Measurements from ENCODE around the gene THOC6. TPM values are rescaled to one million over a fixed set of nuclear protein-coding genes. Genes with fewer than 3 reads are reported as not detected.

The THOC6 gene
- 10 to 100 TPM in 6 of 8 experiments, 1 to 10 TPM in 2; 6.8 to 32.1 (median 14.0) TPM for total RNA-seq

- H3K4me1 ChIP-seq (replicated peaks in 1 of 2) = peaks cover 25 to 33% of the 10 kb centered on the region in 2 donors
- H3K27ac ChIP-seq = peak within 1 kb of the TSS; percentile 92 to 93
- in situ Hi-C loops (cut with MboI; ENCODE audit: low pct_unique_long_range_greater_than_20kb in 2 of 9, low sequenced_read_pairs in 9 of 9, unreplicated experiment in 9 of 9) = no loop called here
- H3K4me3 ChIP-seq = peak within 1 kb of the TSS; percentile 66 to 87 (median 76)
- ATAC-seq (replicated peaks in 6 of 8) = peak; percentile 58 to 79 (median 64)
- 0% methylated on average over 4 to 10 of the region's 69 CpGs; no CpG with 5 or more reads in 7 of the 10 experiments for WGBS, 10 experiments
Observed at GRCh38 chr16:3023669-3024478, at the start of gene THOC6, which contains the start of gene HCFC1R1. THOC6 (plus strand) TSS chr16:3024035; CDS start chr16:3024327, 292 bp downstream. HCFC1R1 (minus strand) TSS chr16:3023942; CDS start chr16:3023941, 1 bp downstream.

DNA sequence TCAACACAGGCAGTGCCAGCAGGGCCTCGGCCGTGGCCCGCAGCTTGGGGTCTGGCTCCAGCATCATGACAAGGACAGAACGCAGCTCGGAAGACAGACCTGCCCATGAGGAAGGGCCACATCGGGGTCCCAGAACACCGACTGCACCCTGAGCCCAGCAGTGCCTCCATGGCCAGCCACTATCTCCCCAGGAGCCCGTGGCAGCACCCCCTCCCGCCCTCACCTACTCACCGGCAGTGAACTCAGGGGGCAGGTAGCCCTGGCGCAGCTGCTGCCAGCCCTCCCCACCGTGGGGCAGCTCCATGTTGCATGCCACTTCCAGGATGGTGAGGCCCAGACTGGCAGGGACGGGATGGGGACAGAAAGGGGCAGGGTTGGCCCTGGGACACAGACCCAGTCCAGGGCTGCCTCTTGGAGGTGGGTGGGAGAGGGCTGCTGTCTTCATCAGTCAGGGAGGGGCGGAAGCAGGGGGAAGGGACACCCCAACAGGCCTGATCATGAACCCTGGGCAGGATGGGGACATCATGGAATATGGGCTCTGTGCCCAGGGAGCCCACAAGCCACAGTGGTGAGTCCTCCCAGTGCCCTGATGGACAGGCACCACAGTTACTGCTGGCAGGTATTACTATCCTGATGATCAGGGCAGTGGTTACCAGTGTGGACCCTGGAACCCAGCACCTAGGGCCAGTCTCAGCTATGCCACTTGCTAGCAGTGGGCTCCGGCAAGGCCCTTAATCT lies 49.3 kb upstream of the THOC6 start:
- no peak for ATAC-seq (replicated peaks in 6 of 8)
- no peak overlapping the region for H3K4me3 ChIP-seq
- in situ Hi-C loops (cut with MboI; ENCODE audit: low pct_unique_long_range_greater_than_20kb in 2 of 9, low sequenced_read_pairs in 9 of 9, unreplicated experiment in 9 of 9) = no loop called here
- WGBS, 10 experiments = 86 to 100% methylated on average over 1 of the region's 15 CpGs; no CpG with 5 or more reads in 8 of the 10 experiments
- H3K4me1 ChIP-seq (replicated peaks in 1 of 2) = peaks cover 8% of the 10 kb centered on the region in 2 donors
- H3K27ac ChIP-seq = no peak overlapping the region

DNA sequence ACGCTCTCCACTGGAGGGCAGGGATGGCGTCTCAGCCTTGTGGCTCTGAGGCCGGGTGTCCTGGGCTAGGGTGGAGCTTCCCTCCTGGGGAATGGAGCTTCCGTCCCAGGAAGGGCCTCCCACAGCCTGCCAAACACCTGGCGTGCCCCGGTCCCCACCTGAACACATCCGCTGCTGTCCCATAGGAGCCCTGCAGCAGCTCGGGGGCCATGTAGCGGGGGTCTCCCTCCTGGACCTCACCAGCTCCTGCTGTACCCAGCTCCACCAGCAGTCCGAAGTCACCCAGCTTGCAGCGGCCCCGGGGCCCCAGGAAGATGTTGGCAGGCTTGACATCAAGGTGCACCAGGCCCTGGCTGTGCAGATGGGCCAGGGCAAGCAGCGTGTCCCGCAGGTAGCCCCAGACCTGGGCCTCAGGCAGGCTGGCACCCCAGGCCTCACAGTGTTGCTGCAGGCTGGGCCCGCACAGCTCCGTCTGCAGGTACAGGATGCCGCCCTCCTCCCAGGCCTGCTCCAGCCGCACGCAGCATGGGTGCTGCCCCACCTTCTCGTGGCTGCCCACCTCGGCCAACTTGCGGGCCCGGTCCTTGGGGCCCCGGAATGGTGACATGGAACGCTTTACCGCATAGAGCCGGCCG lies 48.6 kb upstream of the THOC6 start:
- Histone ChIP-seq H3K27ac (no peak overlapping the region), H3K4me3 (no peak overlapping the region), H3K4me1 (replicated peaks in 1 of 2) (peaks cover 6 to 9% of the 10 kb centered on the region in 2 donors)
- in situ Hi-C loops (cut with MboI; ENCODE audit: low pct_unique_long_range_greater_than_20kb in 2 of 9, low sequenced_read_pairs in 9 of 9, unreplicated experiment in 9 of 9) = no loop called here
- 96 to 100% (median 99%) methylated on average over 1 to 9 of the region's 28 CpGs; no CpG with 5 or more reads in 6 of the 10 experiments for WGBS, 10 experiments
- no peak for ATAC-seq (replicated peaks in 6 of 8)

GRCh38 chr16:2976201-2976600 lies 47.6 kb upstream of the THOC6 start:
- ATAC-seq (replicated peaks in 6 of 8) = no peak
- in situ Hi-C loops (cut with MboI; ENCODE audit: low pct_unique_long_range_greater_than_20kb in 2 of 9, low sequenced_read_pairs in 9 of 9, unreplicated experiment in 9 of 9) = no loop called here
- Histone ChIP-seq H3K27ac (no peak overlapping the region), H3K4me3 (no peak overlapping the region), H3K4me1 (replicated peaks in 1 of 2) (peaks cover 5 to 7% of the 10 kb centered on the region in 2 donors)
- WGBS, 10 experiments = 90 to 100% methylated on average over 2 to 5 of the region's 7 CpGs; no CpG with 5 or more reads in 8 of the 10 experiments

GRCh38 chr16:2976673-2977072 lies 47.2 kb upstream of the THOC6 start:
- Histone ChIP-seq H3K27ac (no peak overlapping the region), H3K4me3 (no peak overlapping the region), H3K4me1 (replicated peaks in 1 of 2) (peaks cover 7 to 12% of the 10 kb centered on the region in 2 donors)
- ATAC-seq (replicated peaks in 6 of 8) = no peak
- in situ Hi-C loops (cut with MboI; ENCODE audit: low pct_unique_long_range_greater_than_20kb in 2 of 9, low sequenced_read_pairs in 9 of 9, unreplicated experiment in 9 of 9) = no loop called here
- no CpG with 5 or more reads among the region's 15 CpGs for WGBS, 10 experiments

GRCh38 chr16:2977440-2977839 lies 46.4 kb upstream of the THOC6 start:
- Histone ChIP-seq H3K27ac (no peak overlapping the region), H3K4me1 (replicated peaks in 1 of 2) (peaks cover 7 to 15% of the 10 kb centered on the region in 2 donors), H3K4me3 (no peak overlapping the region)
- no peak for ATAC-seq (replicated peaks in 6 of 8)
- 57 to 100% (median 88%) methylated on average over 1 to 3 of the region's 6 CpGs; no CpG with 5 or more reads in 3 of the 10 experiments for WGBS, 10 experiments
- in situ Hi-C loops (cut with MboI; ENCODE audit: low pct_unique_long_range_greater_than_20kb in 2 of 9, low sequenced_read_pairs in 9 of 9, unreplicated experiment in 9 of 9) = no loop called here

GRCh38 chr16:2979669-2980226 lies 44.1 kb upstream of the THOC6 start:
- H3K4me1 ChIP-seq (replicated peaks in 1 of 2) = peaks cover 7 to 15% of the 10 kb centered on the region in 2 donors
- in situ Hi-C loops (cut with MboI; ENCODE audit: low pct_unique_long_range_greater_than_20kb in 2 of 9, low sequenced_read_pairs in 9 of 9, unreplicated experiment in 9 of 9) = no loop called here
- ATAC-seq (replicated peaks in 6 of 8) = peak in 3 of 8 experiments; percentile 9 to 29 (median 10)
- peak overlapping the region; percentile 48 to 77 (median 61) for H3K4me3 ChIP-seq
- no peak overlapping the region for H3K27ac ChIP-seq
- WGBS, 10 experiments = 0 to 4% methylated on average over 1 to 7 of the region's 43 CpGs; no CpG with 5 or more reads in 8 of the 10 experiments

GRCh38 chr16:2980227-2981176 lies 43.3 kb upstream of the THOC6 start, which contains the start of gene PKMYT1:
PKMYT1 (minus strand) TSS chr16:2980446; CDS start chr16:2979657, 789 bp downstream.
- peak within 1 kb of the TSS; percentile 48 to 77 (median 61) for H3K4me3 ChIP-seq
- in situ Hi-C loops (cut with MboI; ENCODE audit: low pct_unique_long_range_greater_than_20kb in 2 of 9, low sequenced_read_pairs in 9 of 9, unreplicated experiment in 9 of 9) = no loop called here
- 0 to 42% (median 19%) methylated on average over 1 to 13 of the region's 91 CpGs; no CpG with 5 or more reads in 7 of the 10 experiments for WGBS, 10 experiments
- peak; percentile 70 to 88 (median 84) for ATAC-seq (replicated peaks in 6 of 8)
- H3K27ac ChIP-seq = peak within 1 kb of the TSS; percentile 74 to 90
- H3K4me1 ChIP-seq (replicated peaks in 1 of 2) = peaks cover 7 to 15% of the 10 kb centered on the region in 2 donors

DNA sequence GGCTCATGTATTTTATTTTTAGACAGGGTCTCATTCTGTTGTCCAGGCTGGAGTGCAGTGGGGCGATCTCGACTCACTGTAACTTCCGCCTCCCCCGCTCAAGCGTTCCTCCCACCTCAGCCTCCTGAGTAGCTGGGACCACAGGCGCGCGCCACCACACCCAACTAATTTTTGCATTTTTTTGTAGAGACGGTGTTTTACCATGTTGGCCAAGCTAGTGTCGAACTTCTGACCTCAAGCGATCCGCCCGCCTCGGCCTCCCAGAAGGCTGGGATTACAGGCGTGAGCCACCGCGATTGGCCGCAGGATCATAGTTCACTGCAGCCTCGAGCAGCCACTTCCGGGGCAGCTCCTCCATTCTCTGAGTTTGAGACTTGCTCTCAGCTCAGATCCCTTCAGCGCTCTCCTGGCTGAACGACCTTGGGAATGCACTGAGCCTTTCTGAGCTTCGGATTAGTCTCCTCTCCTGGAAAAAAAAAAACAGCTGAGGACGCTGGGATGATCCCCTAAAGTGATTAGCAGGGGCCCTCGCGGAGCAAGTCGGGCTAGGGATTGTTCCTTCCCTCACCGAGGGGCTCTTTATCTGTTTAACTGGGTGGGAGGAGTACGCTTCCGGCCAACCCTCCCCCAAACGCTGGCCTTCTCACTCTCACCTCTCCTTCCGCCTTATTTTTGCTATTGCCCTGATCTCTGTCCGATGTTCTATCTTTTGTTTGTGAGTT lies 42.5 kb upstream of the THOC6 start:
- peaks cover 7 to 15% of the 10 kb centered on the region in 2 donors for H3K4me1 ChIP-seq (replicated peaks in 1 of 2)
- 50 to 100% (median 62%) methylated on average over 1 to 22 of the region's 33 CpGs; no CpG with 5 or more reads in 3 of the 10 experiments for WGBS, 10 experiments
- in situ Hi-C loops (cut with MboI; ENCODE audit: low pct_unique_long_range_greater_than_20kb in 2 of 9, low sequenced_read_pairs in 9 of 9, unreplicated experiment in 9 of 9) = no loop called here
- ATAC-seq (replicated peaks in 6 of 8) = no peak
- peak overlapping the region in 3 of 5 donors; percentile 48 to 77 (median 58) for H3K4me3 ChIP-seq
- no peak overlapping the region for H3K27ac ChIP-seq

GRCh38 chr16:2981899-2982250 lies 42.0 kb upstream of the THOC6 start:
- in situ Hi-C loops (cut with MboI; ENCODE audit: low pct_unique_long_range_greater_than_20kb in 2 of 9, low sequenced_read_pairs in 9 of 9, unreplicated experiment in 9 of 9) = no loop called here
- WGBS, 10 experiments = 0% methylated on average over 1 of the region's 4 CpGs; no CpG with 5 or more reads in 8 of the 10 experiments
- Histone ChIP-seq H3K4me3 (no peak overlapping the region), H3K27ac (no peak overlapping the region), H3K4me1 (replicated peaks in 1 of 2) (peaks cover 7 to 15% of the 10 kb centered on the region in 2 donors)
- ATAC-seq (replicated peaks in 6 of 8) = no peak

- H3K4me3 ChIP-seq = no peak overlapping the region
- H3K4me1 ChIP-seq (replicated peaks in 1 of 2) = peaks cover 7 to 19% of the 10 kb centered on the region in 2 donors
- in situ Hi-C loops (cut with MboI; ENCODE audit: low pct_unique_long_range_greater_than_20kb in 2 of 9, low sequenced_read_pairs in 9 of 9, unreplicated experiment in 9 of 9) = no loop called here
- H3K27ac ChIP-seq = no peak overlapping the region
- ATAC-seq (replicated peaks in 6 of 8) = peak in 1 of 8 experiments; percentile 37
- WGBS, 10 experiments = 29 to 89% (median 63%) methylated on average over 2 to 5 of the region's 5 CpGs; no CpG with 5 or more reads in 2 of the 10 experiments
Observed at GRCh38 chr16:2982402-2982801, 41.4 kb upstream of the THOC6 start.
